Measurements from ENCODE around the gene CD79B.
"Not testable (repeated sequence)": the region's sequence is repeated elsewhere in the genome, so short reads cannot be mapped to it uniquely, and the experiment has no call there.

DNA sequence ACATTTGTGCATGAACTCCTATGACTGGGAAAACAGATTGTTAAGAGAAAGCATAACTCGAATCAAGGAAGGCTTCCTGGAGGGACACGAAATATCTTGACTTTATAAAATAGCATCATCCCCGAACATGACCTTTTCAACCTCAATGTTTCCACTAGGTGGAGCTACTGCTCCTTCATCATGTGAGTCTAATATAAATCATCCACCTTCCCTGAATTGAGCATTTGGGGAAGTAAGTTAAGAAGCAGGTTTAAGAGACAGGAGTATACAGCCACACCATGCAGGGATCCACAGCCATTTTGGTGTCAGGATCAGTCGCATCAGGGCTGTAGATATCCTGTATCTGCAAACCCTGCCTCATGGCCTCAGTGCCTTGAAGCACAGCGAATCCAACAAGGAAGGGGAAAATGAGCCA lies 28.3 kb downstream of the CD79B start:
- TF ChIP-seq, protein P1, sequence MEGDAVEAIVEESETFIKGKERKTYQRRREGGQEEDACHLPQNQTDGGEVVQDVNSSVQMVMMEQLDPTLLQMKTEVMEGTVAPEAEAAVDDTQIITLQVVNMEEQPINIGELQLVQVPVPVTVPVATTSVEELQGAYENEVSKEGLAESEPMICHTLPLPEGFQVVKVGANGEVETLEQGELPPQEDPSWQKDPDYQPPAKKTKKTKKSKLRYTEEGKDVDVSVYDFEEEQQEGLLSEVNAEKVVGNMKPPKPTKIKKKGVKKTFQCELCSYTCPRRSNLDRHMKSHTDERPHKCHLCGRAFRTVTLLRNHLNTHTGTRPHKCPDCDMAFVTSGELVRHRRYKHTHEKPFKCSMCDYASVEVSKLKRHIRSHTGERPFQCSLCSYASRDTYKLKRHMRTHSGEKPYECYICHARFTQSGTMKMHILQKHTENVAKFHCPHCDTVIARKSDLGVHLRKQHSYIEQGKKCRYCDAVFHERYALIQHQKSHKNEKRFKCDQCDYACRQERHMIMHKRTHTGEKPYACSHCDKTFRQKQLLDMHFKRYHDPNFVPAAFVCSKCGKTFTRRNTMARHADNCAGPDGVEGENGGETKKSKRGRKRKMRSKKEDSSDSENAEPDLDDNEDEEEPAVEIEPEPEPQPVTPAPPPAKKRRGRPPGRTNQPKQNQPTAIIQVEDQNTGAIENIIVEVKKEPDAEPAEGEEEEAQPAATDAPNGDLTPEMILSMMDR (IDR thresholded peaks at IDR 0.05; ENCODE audit: insufficient read depth, low read depth, low read length) = peak; percentile 25
- TF ChIP-seq EZH2 (IDR thresholded peaks at IDR 0.05; ENCODE audit: insufficient read depth, low read length) = not testable (repeated sequence)

All from astrocyte (in vitro differentiated cells and primary cell).